IMR-90 (cell line): ENCODE results near the gene SLC24A3. TPM values are rescaled to one million over a fixed set of nuclear protein-coding genes. Genes with fewer than 3 reads are reported as not detected.

ENCODE experiments used
- ATAC-seq: fragments of 200-7000 bp; cut with Tn5 transposase; 2 replicates; pipeline ENCODE4 v1.9.1; 2020; ENCODE audit warnings: low read depth, mild to moderate bottlenecking, moderate library complexity
- BruUV-seq: library from RNA; stranded (reverse); fragments of 400-500 nt; replicated peaks from 2 replicates; lab custom pipeline; 2021; lab: Mats Ljungman, UMichigan
- CTCF ChIA-PET: fragments of 300-600 bp; formaldehyde crosslinking; extraction: SDS; loops from one replicate; lab custom pipeline; 2021; ENCODE audit warnings: antibody characterized with exemption; lab: Yijun Ruan, JAX
- POLR2A ChIA-PET: fragments of 300-600 bp; sonication (Branson Sonifier 250); formaldehyde crosslinking; loops from one replicate; lab custom pipeline; 2022; ENCODE audit warnings: antibody characterized with exemption; ENCODE audit not compliant: unreplicated experiment; lab: Charles Lee
- DNase-seq: peaks from one replicate; pipeline ENCODE4 v3.0.0; 2013
- H2AFZ ChIP-seq: replicated peaks from 2 replicates; pipeline ENCODE3; 2013; ENCODE audit warnings: low read length, mild to moderate bottlenecking; ENCODE audit not compliant: poor library complexity
- H2AK5ac ChIP-seq: 2 replicates; pipeline ENCODE4 v1.6.1; 2013; ENCODE audit warnings: low read depth, low read length, inconsistent platforms
- H2AK9ac ChIP-seq: replicated peaks from 2 replicates; pipeline ENCODE3; 2013; ENCODE audit warnings: mild to moderate bottlenecking, low read depth, low read length, moderate library complexity; ENCODE audit not compliant: poor library complexity
- H2BK120ac ChIP-seq: 2 replicates; pipeline ENCODE4 v1.6.1; 2013; ENCODE audit warnings: low read depth, low read length, inconsistent platforms
- H2BK15ac ChIP-seq: 3 replicates; pipeline ENCODE4 v1.6.1; 2013; ENCODE audit warnings: low read depth, low read length, inconsistent platforms
- H2BK20ac ChIP-seq: 2 replicates; pipeline ENCODE4 v1.6.1; 2013; ENCODE audit warnings: low read depth, mild to moderate bottlenecking, inconsistent platforms, low read length, moderate library complexity
- H2BK5ac ChIP-seq: 2 replicates; pipeline ENCODE4 v1.6.1; 2013; ENCODE audit warnings: mild to moderate bottlenecking, low read depth, low read length, inconsistent platforms; ENCODE audit not compliant: poor library complexity, severe bottlenecking
- H3K14ac ChIP-seq: replicated peaks from 2 replicates; pipeline ENCODE4 v1.6.1; 2013; ENCODE audit warnings: low read depth, low read length, inconsistent platforms
- H3K18ac ChIP-seq: 2 replicates; pipeline ENCODE4 v1.6.1; 2013; ENCODE audit warnings: low read depth, low read length, control low read depth
- H3K23ac ChIP-seq: 2 replicates; pipeline ENCODE4 v1.6.1; 2013; ENCODE audit warnings: low read depth, low read length, inconsistent platforms
- H3K27ac ChIP-seq: 2 replicates; pipeline ENCODE4 v1.5.1; 2013; ENCODE audit warnings: mild to moderate bottlenecking, control low read depth, low read length; ENCODE audit not compliant: insufficient read depth
- H3K27me3 ChIP-seq: 2 replicates; pipeline ENCODE4 v1.6.1; 2013; ENCODE audit warnings: low read length; ENCODE audit not compliant: control insufficient read depth, insufficient read depth
- H3K36me3 ChIP-seq: 2 replicates; pipeline ENCODE4 v1.6.1; 2013; ENCODE audit warnings: low read length, mixed read lengths; ENCODE audit not compliant: control insufficient read depth, insufficient read depth
- H3K4ac ChIP-seq: 2 replicates; pipeline ENCODE4 v1.6.1; 2013; ENCODE audit warnings: low read depth, low read length, inconsistent platforms
- H3K4me1 ChIP-seq: 2 replicates; pipeline ENCODE4 v1.6.1; 2013; ENCODE audit warnings: low read length, mixed read lengths; ENCODE audit not compliant: control insufficient read depth, insufficient read depth
- H3K4me2 ChIP-seq: 2 replicates; pipeline ENCODE4 v1.6.1; 2013; ENCODE audit warnings: low read depth, mild to moderate bottlenecking, control low read depth, low read length, moderate library complexity
- H3K4me3 ChIP-seq: 2 replicates; pipeline ENCODE4 v1.5.1; 2013; ENCODE audit warnings: low read depth, mild to moderate bottlenecking, control low read depth, low read length, moderate library complexity; ENCODE audit not compliant: insufficient read depth
- H3K56ac ChIP-seq: 2 replicates; pipeline ENCODE4 v1.6.1; 2013; ENCODE audit warnings: low read length, inconsistent platforms; ENCODE audit not compliant: insufficient read depth; ENCODE audit errors: extremely low read depth
- H3K79me1 ChIP-seq, 2 experiments: 2 replicates each; pipeline ENCODE4 v1.6.1; 2013; ENCODE audit warnings: low read length in 2 of 2, inconsistent platforms in 1 of 2, low read depth in 1 of 2
- H3K9ac ChIP-seq: 2 replicates; pipeline ENCODE4 v1.6.1; 2013; ENCODE audit warnings: low read depth, low read length, control low read depth
- H3K9me1 ChIP-seq: 2 replicates; pipeline ENCODE4 v1.6.1; 2013; ENCODE audit warnings: low read length, inconsistent platforms; ENCODE audit not compliant: insufficient read depth
- H3K9me3 ChIP-seq: 2 replicates; pipeline ENCODE4 v1.6.1; 2013; ENCODE audit warnings: low read length; ENCODE audit not compliant: control insufficient read depth, insufficient read depth
- H4K20me1 ChIP-seq: 2 replicates; pipeline ENCODE4 v1.6.1; 2013; ENCODE audit warnings: low read length, inconsistent platforms; ENCODE audit not compliant: insufficient read depth
- H4K5ac ChIP-seq: 2 replicates; pipeline ENCODE4 v1.6.1; 2013; ENCODE audit warnings: mild to moderate bottlenecking, low read depth, low read length, control low read depth
- H4K8ac ChIP-seq, 2 experiments: 2 replicates each; pipeline ENCODE4 v1.6.1; 2013; ENCODE audit warnings: low read depth in 2 of 2, low read length in 2 of 2, control low read depth in 1 of 2, inconsistent platforms in 1 of 2
- H4K91ac ChIP-seq: 2 replicates; pipeline ENCODE4 v1.6.1; 2013; ENCODE audit warnings: low read depth, low read length, inconsistent platforms; ENCODE audit not compliant: insufficient read depth
- BHLHE40 ChIP-seq: fragments of 150-350 bp; IDR thresholded peaks from 2 replicates; pipeline ENCODE4 v1.6.1; 2016; ENCODE audit warnings: mild to moderate bottlenecking, low read depth, low read length
- CEBPB ChIP-seq: IDR thresholded peaks from 2 replicates; pipeline ENCODE4 v1.6.1; 2012; ENCODE audit warnings: low read depth, low read length, improper control_type of control experiment
- CHD1 ChIP-seq: IDR thresholded peaks from 2 replicates; pipeline ENCODE4 v1.6.1; 2012; ENCODE audit warnings: low read depth, low read length, improper control_type of control experiment
- FOS ChIP-seq: fragments of 150-350 bp; IDR thresholded peaks from 2 replicates; pipeline ENCODE4 v1.6.1; 2016; ENCODE audit warnings: low read depth, low read length
- MAFK ChIP-seq: IDR thresholded peaks from 2 replicates; pipeline ENCODE4 v1.6.1; 2012; ENCODE audit warnings: low read depth, low read length, improper control_type of control experiment
- MAZ ChIP-seq: IDR thresholded peaks from 2 replicates; pipeline ENCODE4 v1.6.1; 2012; ENCODE audit warnings: low read depth, mild to moderate bottlenecking, low read length, improper control_type of control experiment, moderate library complexity, borderline replicate concordance
- MXI1 ChIP-seq: IDR thresholded peaks from 2 replicates; pipeline ENCODE4 v1.6.1; 2012; ENCODE audit warnings: low read depth, mild to moderate bottlenecking, low read length, moderate library complexity, borderline replicate concordance
- NFE2L2 ChIP-seq: fragments of 150-350 bp; IDR thresholded peaks from 2 replicates; pipeline ENCODE4 v1.6.1; 2016; ENCODE audit warnings: low read depth, mild to moderate bottlenecking, low read length
- POLR2A ChIP-seq: IDR thresholded peaks from 2 replicates; pipeline ENCODE4 v1.6.1; 2012; ENCODE audit warnings: mild to moderate bottlenecking, low read depth, low read length
- RAD21 ChIP-seq: IDR thresholded peaks from 2 replicates; pipeline ENCODE4 v1.6.1; 2012; ENCODE audit warnings: low read length, improper control_type of control experiment
- RCOR1 ChIP-seq: IDR thresholded peaks from 2 replicates; pipeline ENCODE4 v1.6.1; 2012; ENCODE audit warnings: mild to moderate bottlenecking, low read length, improper control_type of control experiment; ENCODE audit not compliant: insufficient replicate concordance
- RFX5 ChIP-seq: IDR thresholded peaks from 2 replicates; pipeline ENCODE4 v1.8.0; 2012; ENCODE audit warnings: low read depth, mild to moderate bottlenecking, low read length, moderate library complexity
- SMC3 ChIP-seq: fragments of 150-350 bp; IDR thresholded peaks from 2 replicates; pipeline ENCODE4 v1.6.1; 2016; ENCODE audit warnings: low read depth, mild to moderate bottlenecking, antibody characterized with exemption, low read length, moderate library complexity
- WGBS, 2 experiments: methylation state at CpG; one replicate each; pipeline versions ENCODE4 v1.1.5 to v1.1.7; 2013; ENCODE audit warnings: missing lambda C conversion rate in 2 of 2; ENCODE audit not compliant: insufficient read length in 1 of 2; ENCODE audit errors: extremely low coverage in 2 of 2; 5-methylcytosine and 5-hydroxymethylcytosine counted together
- dilution Hi-C: fragments of 300-500 bp; cut with HindIII; formaldehyde crosslinking; loops from one replicate; pipeline ENCODE4 v1.14.3; 2018; ENCODE audit warnings: low sequenced_read_pairs; ENCODE audit not compliant: unreplicated experiment
- in situ Hi-C: fragments of 300-500 bp; cut with MboI; formaldehyde crosslinking; loops from 3 replicates; pipeline ENCODE4 v1.14.3; 2019; ENCODE audit warnings: low sequenced_read_pairs, inconsistent platforms, mixed read lengths
- intact Hi-C: fragments of 100-400 bp; cut with micrococcal nuclease; formaldehyde crosslinking; loops from 2 replicates; pipeline ENCODE4 v1.10.0; 2022
- polyA plus RNA-seq, 3 experiments: library from polyadenylated mRNA; depleted of rRNA; stranded (reverse); fragments of >200 nt; gene quantifications; 2 replicates each; pipeline ENCODE4 v1.2.3, GENCODE V29; 2012; ENCODE audit warnings: low replicate concordance in 1 of 3
- total RNA-seq: library from RNA; depleted of rRNA; stranded (reverse); fragments of >200 nt; gene quantifications from 2 replicates; pipeline ENCODE4 v1.2.3, GENCODE V29; 2012
- TF ChIP-seq, protein P1 (sequence below): conservative IDR thresholded peaks from 2 replicates; pipeline ENCODE4 v1.5.1; 2012; ENCODE audit warnings: mild to moderate bottlenecking, low read depth, low read length, improper control_type of control experiment
- TF ChIP-seq, protein P2 (sequence below): fragments of 150-350 bp; IDR thresholded peaks from 2 replicates; pipeline ENCODE4 v1.6.1; 2016; ENCODE audit warnings: low read depth, mild to moderate bottlenecking, low read length, moderate library complexity, borderline replicate concordance
- TF ChIP-seq, protein P3 (sequence below): fragments of 150-350 bp; IDR thresholded peaks from 2 replicates; pipeline ENCODE4 v1.6.1; 2017; ENCODE audit warnings: mild to moderate bottlenecking, antibody characterized with exemption, low read length, low read depth

The SLC24A3 gene
- total and polyA plus RNA-seq, 2 of the 4 experiments (the other 2 are of a cell fraction): not detected

DNA sequence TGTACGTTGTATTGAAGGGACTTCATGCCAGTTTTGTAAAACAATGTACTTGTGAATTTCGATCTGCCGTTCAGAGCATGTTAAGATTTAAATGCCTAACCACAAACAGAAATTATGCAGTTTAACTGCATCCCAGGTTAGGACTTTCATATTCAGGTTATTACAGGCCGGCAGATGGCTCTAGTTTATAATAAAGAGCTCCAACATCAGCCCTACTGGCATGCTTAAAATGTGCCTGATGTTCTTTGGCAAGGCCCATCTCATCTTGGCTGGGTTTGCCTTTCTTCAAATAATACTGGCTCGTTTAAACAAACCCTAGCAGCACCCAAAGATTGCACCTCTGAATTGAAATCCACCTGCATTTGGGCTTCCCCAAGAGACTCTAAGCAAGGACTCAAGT is 376.3 kb downstream of the SLC24A3 start:
- H3K27ac ChIP-seq: no peak overlapping the region
- no peak overlapping the region for H3K14ac ChIP-seq
- no peaks in the 10 kb centered on the region for H3K36me3 ChIP-seq
- H2BK120ac ChIP-seq: no peak overlapping the region
- no peak overlapping the region for H4K5ac ChIP-seq
- H3K9ac ChIP-seq: no peak overlapping the region
- H3K27me3 ChIP-seq: no peaks in the 10 kb centered on the region; the same call in 1 of the 2 replicates
- BruUV-seq: no TSS peak
- no peak overlapping the region for H2BK5ac ChIP-seq
- 14% methylated on average over 1 of the region's 5 CpGs; no CpG with 5 or more reads in 1 of the 2 experiments for WGBS, 2 experiments
- H2BK15ac ChIP-seq: no peak overlapping the region
- no peak for ATAC-seq
- H3K18ac ChIP-seq: no peak overlapping the region
- H3K9me1 ChIP-seq: no peaks in the 10 kb centered on the region
- no peak overlapping the region for H2BK20ac ChIP-seq
- no peak overlapping the region for H2AK9ac ChIP-seq
- H3K23ac ChIP-seq: no peak overlapping the region
- in situ Hi-C loops (no loop called here), dilution Hi-C loops (no loop called here), intact Hi-C loops (loop anchor here (10.0 kb wide), 1 partner anchor 954 kb away; no protein-coding TSS in a partner anchor)
- no peak overlapping the region for H2AFZ ChIP-seq
- no peak overlapping the region for H3K4me2 ChIP-seq
- H4K91ac ChIP-seq: no peak overlapping the region
- no peak overlapping the region for H3K4ac ChIP-seq
- H2AK5ac ChIP-seq: no peak overlapping the region
- H3K56ac ChIP-seq: no peak overlapping the region
- H3K4me3 ChIP-seq: no peak overlapping the region
- H4K8ac ChIP-seq: no peak overlapping the region
- H3K4me1 ChIP-seq: no peaks in the 10 kb centered on the region
- H4K20me1 ChIP-seq: no peaks in the 10 kb centered on the region
- H3K79me1 ChIP-seq: no peaks in the 10 kb centered on the region
- no peaks in the 10 kb centered on the region for H3K9me3 ChIP-seq
- no peak for DNase-seq
- CTCF ChIA-PET: no interaction called here
- no peak for TF ChIP-seq BHLHE40
- TF ChIP-seq RCOR1: no peak
- TF ChIP-seq CHD1: no peak
- no peak for TF ChIP-seq CEBPB
- TF ChIP-seq RFX5: no peak
- TF ChIP-seq, protein P1, sequence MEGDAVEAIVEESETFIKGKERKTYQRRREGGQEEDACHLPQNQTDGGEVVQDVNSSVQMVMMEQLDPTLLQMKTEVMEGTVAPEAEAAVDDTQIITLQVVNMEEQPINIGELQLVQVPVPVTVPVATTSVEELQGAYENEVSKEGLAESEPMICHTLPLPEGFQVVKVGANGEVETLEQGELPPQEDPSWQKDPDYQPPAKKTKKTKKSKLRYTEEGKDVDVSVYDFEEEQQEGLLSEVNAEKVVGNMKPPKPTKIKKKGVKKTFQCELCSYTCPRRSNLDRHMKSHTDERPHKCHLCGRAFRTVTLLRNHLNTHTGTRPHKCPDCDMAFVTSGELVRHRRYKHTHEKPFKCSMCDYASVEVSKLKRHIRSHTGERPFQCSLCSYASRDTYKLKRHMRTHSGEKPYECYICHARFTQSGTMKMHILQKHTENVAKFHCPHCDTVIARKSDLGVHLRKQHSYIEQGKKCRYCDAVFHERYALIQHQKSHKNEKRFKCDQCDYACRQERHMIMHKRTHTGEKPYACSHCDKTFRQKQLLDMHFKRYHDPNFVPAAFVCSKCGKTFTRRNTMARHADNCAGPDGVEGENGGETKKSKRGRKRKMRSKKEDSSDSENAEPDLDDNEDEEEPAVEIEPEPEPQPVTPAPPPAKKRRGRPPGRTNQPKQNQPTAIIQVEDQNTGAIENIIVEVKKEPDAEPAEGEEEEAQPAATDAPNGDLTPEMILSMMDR: no peak
- no peak for TF ChIP-seq MAFK
- no peak for TF ChIP-seq POLR2A
- TF ChIP-seq, protein P2, sequence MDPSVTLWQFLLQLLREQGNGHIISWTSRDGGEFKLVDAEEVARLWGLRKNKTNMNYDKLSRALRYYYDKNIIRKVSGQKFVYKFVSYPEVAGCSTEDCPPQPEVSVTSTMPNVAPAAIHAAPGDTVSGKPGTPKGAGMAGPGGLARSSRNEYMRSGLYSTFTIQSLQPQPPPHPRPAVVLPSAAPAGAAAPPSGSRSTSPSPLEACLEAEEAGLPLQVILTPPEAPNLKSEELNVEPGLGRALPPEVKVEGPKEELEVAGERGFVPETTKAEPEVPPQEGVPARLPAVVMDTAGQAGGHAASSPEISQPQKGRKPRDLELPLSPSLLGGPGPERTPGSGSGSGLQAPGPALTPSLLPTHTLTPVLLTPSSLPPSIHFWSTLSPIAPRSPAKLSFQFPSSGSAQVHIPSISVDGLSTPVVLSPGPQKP: no peak
- TF ChIP-seq SMC3: no peak
- no peak for TF ChIP-seq MAZ
- TF ChIP-seq, protein P3, sequence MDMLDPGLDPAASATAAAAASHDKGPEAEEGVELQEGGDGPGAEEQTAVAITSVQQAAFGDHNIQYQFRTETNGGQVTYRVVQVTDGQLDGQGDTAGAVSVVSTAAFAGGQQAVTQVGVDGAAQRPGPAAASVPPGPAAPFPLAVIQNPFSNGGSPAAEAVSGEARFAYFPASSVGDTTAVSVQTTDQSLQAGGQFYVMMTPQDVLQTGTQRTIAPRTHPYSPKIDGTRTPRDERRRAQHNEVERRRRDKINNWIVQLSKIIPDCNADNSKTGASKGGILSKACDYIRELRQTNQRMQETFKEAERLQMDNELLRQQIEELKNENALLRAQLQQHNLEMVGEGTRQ: no peak
- TF ChIP-seq MXI1: no peak
- TF ChIP-seq FOS: no peak
- no peak for TF ChIP-seq NFE2L2
- TF ChIP-seq RAD21: no peak
- POLR2A ChIA-PET: no interaction called here
